HG03045 (cell line): Measurements from ENCODE around the gene F2RL2.

Source experiments
- ATAC-seq: cut with Tn5 transposase; IDR thresholded peaks from one replicate; pipeline ENCODE4 v1.9.1; 2021; ENCODE audit warnings: mild to moderate bottlenecking, moderate library complexity; ENCODE audit not compliant: unreplicated experiment

The F2RL2 gene

GRCh38 chr5:76590027-76590426, 33.2 kb downstream of the F2RL2 start:
- peak; percentile 98 for ATAC-seq

- ATAC-seq, result no peak
Measured at GRCh38 chr5:76586531-76586930, 36.7 kb downstream of the F2RL2 start.

- ATAC-seq, result no peak
Measured at GRCh38 chr5:76585783-76586217, 37.4 kb downstream of the F2RL2 start.

- no peak for ATAC-seq
Measured at GRCh38 chr5:76583163-76584047, 39.8 kb downstream of the F2RL2 start.

- ATAC-seq, result peak; percentile 86
Measured at GRCh38 chr5:76582230-76583162, 40.7 kb downstream of the F2RL2 start.

GRCh38 chr5:76580981-76581380, 42.2 kb downstream of the F2RL2 start:
- no peak for ATAC-seq

GRCh38 chr5:76579166-76579937, 43.9 kb downstream of the F2RL2 start:
- no peak for ATAC-seq

GRCh38 chr5:76576996-76577395, 46.2 kb downstream of the F2RL2 start:
- ATAC-seq, result no peak

- ATAC-seq, result no peak
Measured at GRCh38 chr5:76576450-76576849, 46.8 kb downstream of the F2RL2 start.

- ATAC-seq, result no peak
Measured at GRCh38 chr5:76571559-76571958, 51.6 kb downstream of the F2RL2 start.

- ATAC-seq, result no peak
Measured at GRCh38 chr5:76570153-76570552, 53.0 kb downstream of the F2RL2 start.
